Mucosa of descending colon (tissue), 3 donors: Measurements from ENCODE around the gene GPC3. TPM values are rescaled to one million over a fixed set of nuclear protein-coding genes. Genes with fewer than 3 reads are reported as not detected.

Experiments
- ATAC-seq: fragments of 200-7000 bp; cut with Tn5 transposase; one replicate; pipeline ENCODE4 v1.9.1; 2020; ENCODE audit warnings: mild to moderate bottlenecking, moderate library complexity
- DNase-seq, 3 donors: peaks; one replicate each; pipeline ENCODE4 v3.0.0-alpha.2; 2020
- H3K36me3 ChIP-seq: fragments of 200-600 bp; one replicate; pipeline ENCODE4 v1.8.0; 2021; ENCODE audit warnings: low read depth, mild to moderate bottlenecking
- H3K4me1 ChIP-seq: fragments of 200-600 bp; one replicate; pipeline ENCODE4 v1.8.0; 2021; ENCODE audit warnings: low read depth, mild to moderate bottlenecking
- H3K4me3 ChIP-seq: fragments of 200-600 bp; one replicate; pipeline ENCODE4 v1.8.0; 2021; ENCODE audit warnings: mild to moderate bottlenecking
- H3K9me3 ChIP-seq: fragments of 200-600 bp; one replicate; pipeline ENCODE4 v1.8.0; 2021; ENCODE audit warnings: mild to moderate bottlenecking
- intact Hi-C, 2 donors: fragments of 100-400 bp; cut with DNase I in 1 of 2; cut with micrococcal nuclease in 1 of 2; formaldehyde crosslinking; loops; one replicate each; pipeline versions ENCODE4 v1.11.0 to v1.11.1; 2022; cut with DNase I, micrococcal nuclease
- total RNA-seq, 3 donors: library from RNA; stranded (reverse); fragmentation: NEBNext Ultra II Directional in 2 of 3; extraction: Animal tissue kit (Norgen Biotek cat#: 25700) in 2 of 3; gene quantifications; one replicate each; pipeline versions ENCODE4 v1.2.1 to v1.2.4, GENCODE V29; 2021 to 2023
- TF ChIP-seq, protein P1 (sequence below): fragments of 200-600 bp; IDR thresholded peaks from one replicate; pipeline ENCODE4 v1.8.0; 2022; ENCODE audit warnings: antibody characterized with exemption, mild to moderate bottlenecking
- donor health status: DM: no; HTN: no; CAD: no; lungs with moderate emphysema.
- donor health status: DM: no; HTN: no; CAD: no.
- donor health status: DM: no; HTN: yes; CAD: no.

Gene GPC3
- total RNA-seq, 3 donors from 2014 or later, result 0.55 to 2.8 (median 2.1) TPM

GRCh38 chrX:133856819-133857218 lies 128.6 kb downstream of the GPC3 start:
- no peaks in the 10 kb centered on the region for H3K4me1 ChIP-seq
- H3K4me3 ChIP-seq, result no peak overlapping the region
- no peak for DNase-seq
- TF ChIP-seq, protein P1, sequence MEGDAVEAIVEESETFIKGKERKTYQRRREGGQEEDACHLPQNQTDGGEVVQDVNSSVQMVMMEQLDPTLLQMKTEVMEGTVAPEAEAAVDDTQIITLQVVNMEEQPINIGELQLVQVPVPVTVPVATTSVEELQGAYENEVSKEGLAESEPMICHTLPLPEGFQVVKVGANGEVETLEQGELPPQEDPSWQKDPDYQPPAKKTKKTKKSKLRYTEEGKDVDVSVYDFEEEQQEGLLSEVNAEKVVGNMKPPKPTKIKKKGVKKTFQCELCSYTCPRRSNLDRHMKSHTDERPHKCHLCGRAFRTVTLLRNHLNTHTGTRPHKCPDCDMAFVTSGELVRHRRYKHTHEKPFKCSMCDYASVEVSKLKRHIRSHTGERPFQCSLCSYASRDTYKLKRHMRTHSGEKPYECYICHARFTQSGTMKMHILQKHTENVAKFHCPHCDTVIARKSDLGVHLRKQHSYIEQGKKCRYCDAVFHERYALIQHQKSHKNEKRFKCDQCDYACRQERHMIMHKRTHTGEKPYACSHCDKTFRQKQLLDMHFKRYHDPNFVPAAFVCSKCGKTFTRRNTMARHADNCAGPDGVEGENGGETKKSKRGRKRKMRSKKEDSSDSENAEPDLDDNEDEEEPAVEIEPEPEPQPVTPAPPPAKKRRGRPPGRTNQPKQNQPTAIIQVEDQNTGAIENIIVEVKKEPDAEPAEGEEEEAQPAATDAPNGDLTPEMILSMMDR, result no peak
- no peaks in the 10 kb centered on the region for H3K36me3 ChIP-seq
- no peak for ATAC-seq
- intact Hi-C loops, result no loop called here
- no peaks in the 10 kb centered on the region for H3K9me3 ChIP-seq

DNA sequence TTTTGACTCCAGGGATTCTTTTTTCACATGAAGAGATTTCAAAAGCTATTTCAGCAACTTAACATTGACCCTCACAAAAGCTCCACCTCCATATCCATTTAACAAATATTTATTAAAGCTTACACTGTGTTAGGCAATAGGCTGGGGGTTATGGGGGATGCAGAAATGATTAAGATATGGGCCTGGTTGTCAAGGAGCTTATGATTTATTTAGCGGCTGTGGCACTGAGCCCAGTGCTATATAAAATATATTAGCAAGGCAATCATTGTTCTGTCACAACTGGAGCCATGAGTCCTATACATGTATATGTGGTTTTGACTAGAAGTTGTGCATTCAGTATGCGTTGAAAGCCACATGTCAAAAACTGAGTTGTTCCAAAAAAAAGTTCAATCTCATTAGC lies 131.1 kb downstream of the GPC3 start:
- Histone ChIP-seq H3K4me3 (no peak overlapping the region), H3K9me3 (no peaks in the 10 kb centered on the region), H3K36me3 (no peaks in the 10 kb centered on the region), H3K4me1 (no peaks in the 10 kb centered on the region)
- ATAC-seq, result no peak
- TF ChIP-seq, protein P1, result no peak
- intact Hi-C loops, result no loop called here
- no peak for DNase-seq

- no peak overlapping the region for H3K4me3 ChIP-seq
- no peak for ATAC-seq
- TF ChIP-seq, protein P1, result no peak
- intact Hi-C loops, result no loop called here
- no peaks in the 10 kb centered on the region for H3K36me3 ChIP-seq
- no peaks in the 10 kb centered on the region for H3K9me3 ChIP-seq
- DNase-seq, result no peak
- no peaks in the 10 kb centered on the region for H3K4me1 ChIP-seq
Observed at GRCh38 chrX:133852837-133853356, 132.5 kb downstream of the GPC3 start.

GRCh38 chrX:133852401-133852800 lies 133.0 kb downstream of the GPC3 start:
- TF ChIP-seq, protein P1, result no peak

GRCh38 chrX:133850399-133850798 lies 135.0 kb downstream of the GPC3 start:
- Histone ChIP-seq H3K9me3 (no peaks in the 10 kb centered on the region), H3K36me3 (no peaks in the 10 kb centered on the region), H3K4me1 (no peaks in the 10 kb centered on the region), H3K4me3 (no peak overlapping the region)
- ATAC-seq (no peak), DNase-seq (no peak)
- intact Hi-C loops, result no loop called here
- TF ChIP-seq, protein P1, result no peak

More at GRCh38 chrX:133852401-133852800, 133.0 kb downstream of the GPC3 start:
- ATAC-seq (no peak), DNase-seq (no peak)
- Histone ChIP-seq H3K9me3 (no peaks in the 10 kb centered on the region), H3K4me3 (no peak overlapping the region), H3K36me3 (no peaks in the 10 kb centered on the region), H3K4me1 (no peaks in the 10 kb centered on the region)
- intact Hi-C loops, result no loop called here

GRCh38 chrX:133849676-133850075 lies 135.7 kb downstream of the GPC3 start:
- H3K4me3 ChIP-seq, result no peak overlapping the region
- H3K9me3 ChIP-seq, result no peaks in the 10 kb centered on the region
- no peak for DNase-seq
- no peaks in the 10 kb centered on the region for H3K4me1 ChIP-seq
- H3K36me3 ChIP-seq, result no peaks in the 10 kb centered on the region
- TF ChIP-seq, protein P1, result no peak
- no peak for ATAC-seq
- intact Hi-C loops, result no loop called here
